Occipital lobe (tissue), 2 donors: Measurements from ENCODE around the gene PSMG1. TPM values are rescaled to one million over a fixed set of nuclear protein-coding genes. Genes with fewer than 3 reads are reported as not detected.

ENCODE experiments used
- DNase-seq: peaks from one replicate; lab custom pipeline; 2025; lab: John Stamatoyannopoulos, UW
- total RNA-seq: library from RNA; depleted of rRNA; stranded (reverse); fragments of >200 nt; gene quantifications from one replicate; pipeline ENCODE4 v1.2.3, GENCODE V29; 2014

Gene PSMG1
- total RNA-seq, 1 donor from 2014 or later, result 23.7 TPM

GRCh38 chr21:39188521-39189139 is 5.4 kb upstream of the PSMG1 start:
- no peak for DNase-seq

GRCh38 chr21:39187141-39187540 is 3.9 kb upstream of the PSMG1 start:
- no peak for DNase-seq

GRCh38 chr21:39186676-39187075 is 3.4 kb upstream of the PSMG1 start:
- no peak for DNase-seq

GRCh38 chr21:39185157-39185556 is 1.9 kb upstream of the PSMG1 start:
- no peak for DNase-seq

GRCh38 chr21:39184050-39184980 is 1.1 kb upstream of the PSMG1 start:
- DNase-seq, result no peak

GRCh38 chr21:39182484-39183271 is 573 bp downstream of the PSMG1 start:
- no peak for DNase-seq

GRCh38 chr21:39182016-39182415 is 1.2 kb downstream of the PSMG1 start:
- DNase-seq, result no peak

GRCh38 chr21:39181205-39181818 is 1.9 kb downstream of the PSMG1 start:
- no peak for DNase-seq

GRCh38 chr21:39180429-39181019 is 2.7 kb downstream of the PSMG1 start:
- no peak for DNase-seq

GRCh38 chr21:39178421-39178820 is 4.8 kb downstream of the PSMG1 start:
- DNase-seq, result no peak

GRCh38 chr21:39176271-39176709 is 7.0 kb downstream of the PSMG1 start:
- no peak for DNase-seq

GRCh38 chr21:39175665-39176064 is 7.6 kb downstream of the PSMG1 start:
- DNase-seq, result no peak

- DNase-seq, result no peak
Measured at GRCh38 chr21:39175154-39175553, 8.1 kb downstream of the PSMG1 start.

- no peak for DNase-seq
Measured at GRCh38 chr21:39173716-39174680, 9.3 kb downstream of the PSMG1 start.

- no peak for DNase-seq
Measured at GRCh38 chr21:39169906-39170305, 13.3 kb downstream of the PSMG1 start.

- DNase-seq, result no peak
Measured at GRCh38 chr21:39168800-39169199, 14.5 kb downstream of the PSMG1 start.

- DNase-seq, result no peak
Measured at GRCh38 chr21:39164523-39164922, 18.7 kb downstream of the PSMG1 start.

- DNase-seq, result no peak
Measured at GRCh38 chr21:39161064-39161463, 22.2 kb downstream of the PSMG1 start.

- no peak for DNase-seq
Measured at GRCh38 chr21:39159342-39160063, 23.7 kb downstream of the PSMG1 start.
